Mesothelial cell of epicardium (in vitro differentiated cells): Measurements from ENCODE around the gene VSIG10L. TPM values are rescaled to one million over a fixed set of nuclear protein-coding genes. Genes with fewer than 3 reads are reported as not detected.

Experiments
- DNase-seq, 2 experiments: peaks; one replicate each; pipeline ENCODE4 v3.0.0; 2021; ENCODE audit warnings: low spot score in 2 of 2; ENCODE audit not compliant: unreplicated experiment in 2 of 2
- H3K27ac Mint-ChIP-seq: 2 replicates; pipeline ENCODE4 v1.8.0; 2021; ENCODE audit warnings: mixed read lengths
- H3K27me3 Mint-ChIP-seq: 2 replicates; pipeline ENCODE4 v1.8.0; 2021; ENCODE audit warnings: low read depth, mixed read lengths
- H3K36me3 Mint-ChIP-seq: 2 replicates; pipeline ENCODE4 v1.8.0; 2021; ENCODE audit warnings: mixed read lengths
- H3K4me1 Mint-ChIP-seq: 2 replicates; pipeline ENCODE4 v1.8.0; 2021; ENCODE audit warnings: mixed read lengths
- H3K4me3 Mint-ChIP-seq: 2 replicates; pipeline ENCODE4 v1.8.0; 2021; ENCODE audit warnings: mild to moderate bottlenecking, moderate library complexity, mixed read lengths
- H3K9me3 Mint-ChIP-seq: 2 replicates; pipeline ENCODE4 v1.8.0; 2021; ENCODE audit warnings: mixed read lengths
- CTCF ChIP-seq: fragments of 200-600 bp; sonication (generic); IDR thresholded peaks from one replicate; pipeline ENCODE4 v1.5.0; 2021; ENCODE audit warnings: antibody characterized with exemption; ENCODE audit not compliant: unreplicated experiment
- total RNA-seq: library from RNA; stranded (reverse); gene quantifications from 3 replicates; pipeline ENCODE4 v1.2.1, GENCODE V29; 2021

The VSIG10L gene
- total RNA-seq, 1 donor from 2014 or later: 8.9 TPM

- peaks cover 14% of the 10 kb centered on the region for H3K4me1 Mint-ChIP-seq
- TF ChIP-seq CTCF: no peak
- peak within 1 kb of the TSS; percentile 59 for H3K27ac Mint-ChIP-seq
- DNase-seq: no peak
- peaks cover 4% of the 10 kb centered on the region for H3K36me3 Mint-ChIP-seq
- H3K4me3 Mint-ChIP-seq: peak within 1 kb of the TSS; percentile 68
- peaks cover 22% of the 10 kb centered on the region for H3K9me3 Mint-ChIP-seq
- peaks cover 53% of the 10 kb centered on the region for H3K27me3 Mint-ChIP-seq
Observed at GRCh38 chr19:51311351-51312257, 30.3 kb downstream of the VSIG10L start, which contains the start of gene IGLON5. Gene IGLON5 (plus strand): TSS chr19:51311644. CDS start chr19:51311848, 204 bp downstream.

- H3K27me3 Mint-ChIP-seq: peaks cover 22% of the 10 kb centered on the region
- no peak for TF ChIP-seq CTCF
- peaks cover 35% of the 10 kb centered on the region for H3K9me3 Mint-ChIP-seq
- no peak overlapping the region for H3K4me3 Mint-ChIP-seq
- no peak for DNase-seq
- H3K36me3 Mint-ChIP-seq: no peaks in the 10 kb centered on the region
- no peak overlapping the region for H3K27ac Mint-ChIP-seq
- H3K4me1 Mint-ChIP-seq: peaks cover 6% of the 10 kb centered on the region
Observed at GRCh38 chr19:51305479-51305878, 36.5 kb downstream of the VSIG10L start.

GRCh38 chr19:51301266-51301665 is 40.7 kb downstream of the VSIG10L start:
- Mint-ChIP-seq H3K4me3 (no peak overlapping the region), H3K27ac (no peak overlapping the region), H3K27me3 (peaks cover 12% of the 10 kb centered on the region), H3K4me1 (no peaks in the 10 kb centered on the region), H3K9me3 (peaks cover 21% of the 10 kb centered on the region), H3K36me3 (no peaks in the 10 kb centered on the region)
- DNase-seq: no peak
- TF ChIP-seq CTCF: no peak

GRCh38 chr19:51297406-51297805 is 44.5 kb downstream of the VSIG10L start:
- Mint-ChIP-seq H3K36me3 (no peaks in the 10 kb centered on the region), H3K9me3 (peaks cover 3% of the 10 kb centered on the region), H3K4me1 (peaks cover 6% of the 10 kb centered on the region), H3K4me3 (no peak overlapping the region), H3K27me3 (peaks cover 45% of the 10 kb centered on the region), H3K27ac (no peak overlapping the region)
- TF ChIP-seq CTCF: no peak
- DNase-seq: no peak

- no peaks in the 10 kb centered on the region for H3K36me3 Mint-ChIP-seq
- TF ChIP-seq CTCF: no peak
- no peaks in the 10 kb centered on the region for H3K9me3 Mint-ChIP-seq
- no peak for DNase-seq
- no peak overlapping the region for H3K4me3 Mint-ChIP-seq
- peaks cover 6% of the 10 kb centered on the region for H3K4me1 Mint-ChIP-seq
- H3K27me3 Mint-ChIP-seq: peaks cover 45% of the 10 kb centered on the region
- no peak overlapping the region for H3K27ac Mint-ChIP-seq
Observed at GRCh38 chr19:51296336-51297093, 45.4 kb downstream of the VSIG10L start.
